Neural progenitor cell (in vitro differentiated cells): ENCODE measurements around the gene GABRB2. TPM values are rescaled to one million over a fixed set of nuclear protein-coding genes. Genes with fewer than 3 reads are reported as not detected.

Experiments used
- DNase-seq: peaks from one replicate; pipeline ENCODE4 v3.0.0-alpha.2; 2016; ENCODE audit warnings: low spot score
- H2AFZ ChIP-seq: fragments of 200-600 bp; sonication (generic); replicated peaks from 2 replicates; pipeline ENCODE4 v1.6.1; 2016; ENCODE audit warnings: antibody characterized with exemption
- H3F3A ChIP-seq: fragments of 200-600 bp; sonication (generic); 2 replicates; pipeline ENCODE4 v1.6.1; 2016; ENCODE audit warnings: antibody characterized with exemption, low read depth
- H3K27ac ChIP-seq: fragments of 200-600 bp; sonication (generic); 2 replicates; pipeline ENCODE4 v1.5.1; 2016; ENCODE audit warnings: mild to moderate bottlenecking
- H3K27me3 ChIP-seq: fragments of 200-600 bp; sonication (generic); 2 replicates; pipeline ENCODE4 v1.6.1; 2016; ENCODE audit warnings: mild to moderate bottlenecking, moderate library complexity
- H3K36me3 ChIP-seq: fragments of 200-600 bp; sonication (generic); 2 replicates; pipeline ENCODE4 v1.5.1; 2016
- H3K4me1 ChIP-seq: fragments of 200-600 bp; sonication (generic); 2 replicates; pipeline ENCODE4 v1.6.1; 2016; ENCODE audit warnings: mixed run types
- H3K4me2 ChIP-seq: fragments of 200-600 bp; sonication (generic); 2 replicates; pipeline ENCODE4 v1.6.1; 2016
- H3K4me3 ChIP-seq: fragments of 200-600 bp; sonication (generic); 2 replicates; pipeline ENCODE4 v1.5.1; 2016
- H3K79me2 ChIP-seq: fragments of 200-600 bp; sonication (generic); 2 replicates; pipeline ENCODE4 v1.6.1; 2016; ENCODE audit warnings: low read depth
- H3K9ac ChIP-seq: fragments of 200-600 bp; sonication (generic); 2 replicates; pipeline ENCODE4 v1.6.1; 2016
- H3K9me3 ChIP-seq: fragments of 200-600 bp; sonication (generic); 2 replicates; pipeline ENCODE4 v1.5.1; 2016; ENCODE audit warnings: low read depth
- H4K20me1 ChIP-seq: fragments of 200-600 bp; sonication (generic); 2 replicates; pipeline ENCODE4 v1.6.1; 2016; ENCODE audit warnings: low read depth
- H3K27ac Mint-ChIP-seq: 3 replicates; pipeline ENCODE4 v1.8.0; 2021; ENCODE audit warnings: mixed read lengths
- H3K27me3 Mint-ChIP-seq: 2 replicates; pipeline ENCODE4 v1.8.0; 2022; ENCODE audit warnings: low read depth, mild to moderate bottlenecking, inconsistent platforms, moderate library complexity, mixed read lengths; ENCODE audit not compliant: insufficient read depth
- H3K36me3 Mint-ChIP-seq: 3 replicates; pipeline ENCODE4 v1.8.0; 2021; ENCODE audit warnings: mixed read lengths
- H3K4me1 Mint-ChIP-seq: 3 replicates; pipeline ENCODE4 v1.8.0; 2021; ENCODE audit warnings: mixed read lengths
- H3K4me3 Mint-ChIP-seq: 3 replicates; pipeline ENCODE4 v1.8.0; 2021; ENCODE audit warnings: mild to moderate bottlenecking, moderate library complexity, mixed read lengths
- H3K9me3 Mint-ChIP-seq: 3 replicates; pipeline ENCODE4 v1.8.0; 2020; ENCODE audit warnings: mixed read lengths
- EZH2 ChIP-seq: fragments of 200-600 bp; sonication (generic); IDR thresholded peaks from 2 replicates; pipeline ENCODE4 v1.6.1; 2017; ENCODE audit warnings: antibody characterized with exemption, mild to moderate bottlenecking, moderate library complexity
- EZH2phosphoT487 ChIP-seq: fragments of 200-600 bp; sonication (generic); IDR thresholded peaks from 2 replicates; pipeline ENCODE4 v1.6.1; 2017; ENCODE audit warnings: antibody characterized with exemption
- total RNA-seq: library from RNA; depleted of rRNA; stranded (reverse); fragments of >200 nt; gene quantifications from 2 replicates; pipeline ENCODE4 v1.2.3, GENCODE V29; 2015; ENCODE audit warnings: low replicate concordance
- TF ChIP-seq, protein P1 (sequence below): fragments of 200-600 bp; sonication (generic); IDR thresholded peaks from 2 replicates; pipeline ENCODE4 v1.5.1; 2017; ENCODE audit warnings: antibody characterized with exemption, mild to moderate bottlenecking

The GABRB2 gene
- total RNA-seq, 1 donor from 2014 or later, result 0.58 TPM

DNA sequence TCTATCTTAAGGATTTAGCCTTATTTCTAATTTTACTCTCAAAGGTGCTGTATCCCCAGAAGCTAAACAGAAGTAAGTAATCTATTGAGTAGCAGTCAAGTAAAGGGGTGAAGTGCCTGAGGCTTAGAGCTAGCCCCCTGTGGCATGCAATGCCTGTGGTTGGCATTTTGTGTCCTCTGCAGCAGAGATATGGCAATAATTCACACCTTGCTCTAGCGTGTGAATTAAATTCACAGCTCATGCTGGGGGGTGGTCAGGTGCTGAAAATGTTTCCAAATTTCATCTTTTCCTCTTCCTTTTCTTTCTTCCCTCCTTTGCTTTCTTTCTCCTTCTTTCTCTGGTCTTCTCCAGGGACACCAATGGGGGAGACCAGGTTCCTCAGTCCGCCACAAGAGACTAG is 262.1 kb downstream of the GABRB2 start:
- no peak overlapping the region for H3K9ac ChIP-seq
- H4K20me1 ChIP-seq, result no peaks in the 10 kb centered on the region
- no peak for DNase-seq
- Mint-ChIP-seq H3K4me3 (no peak overlapping the region), H3K4me1 (peaks cover 6% of the 10 kb centered on the region), H3K9me3 (no peaks in the 10 kb centered on the region), H3K36me3 (no peaks in the 10 kb centered on the region), H3K27ac (no peak overlapping the region), H3K27me3 (no peaks in the 10 kb centered on the region)
- H3K9me3 ChIP-seq, result no peaks in the 10 kb centered on the region
- H3K79me2 ChIP-seq, result no peaks in the 10 kb centered on the region
- no peaks in the 10 kb centered on the region for H3K4me1 ChIP-seq
- H3K4me2 ChIP-seq, result no peak overlapping the region
- no peak overlapping the region for H3K4me3 ChIP-seq
- no peaks in the 10 kb centered on the region for H3K27me3 ChIP-seq
- TF ChIP-seq EZH2phosphoT487, result no peak
- no peak for TF ChIP-seq EZH2
- TF ChIP-seq, protein P1, sequence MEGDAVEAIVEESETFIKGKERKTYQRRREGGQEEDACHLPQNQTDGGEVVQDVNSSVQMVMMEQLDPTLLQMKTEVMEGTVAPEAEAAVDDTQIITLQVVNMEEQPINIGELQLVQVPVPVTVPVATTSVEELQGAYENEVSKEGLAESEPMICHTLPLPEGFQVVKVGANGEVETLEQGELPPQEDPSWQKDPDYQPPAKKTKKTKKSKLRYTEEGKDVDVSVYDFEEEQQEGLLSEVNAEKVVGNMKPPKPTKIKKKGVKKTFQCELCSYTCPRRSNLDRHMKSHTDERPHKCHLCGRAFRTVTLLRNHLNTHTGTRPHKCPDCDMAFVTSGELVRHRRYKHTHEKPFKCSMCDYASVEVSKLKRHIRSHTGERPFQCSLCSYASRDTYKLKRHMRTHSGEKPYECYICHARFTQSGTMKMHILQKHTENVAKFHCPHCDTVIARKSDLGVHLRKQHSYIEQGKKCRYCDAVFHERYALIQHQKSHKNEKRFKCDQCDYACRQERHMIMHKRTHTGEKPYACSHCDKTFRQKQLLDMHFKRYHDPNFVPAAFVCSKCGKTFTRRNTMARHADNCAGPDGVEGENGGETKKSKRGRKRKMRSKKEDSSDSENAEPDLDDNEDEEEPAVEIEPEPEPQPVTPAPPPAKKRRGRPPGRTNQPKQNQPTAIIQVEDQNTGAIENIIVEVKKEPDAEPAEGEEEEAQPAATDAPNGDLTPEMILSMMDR, result no peak
- no peak overlapping the region for H2AFZ ChIP-seq
- no peaks in the 10 kb centered on the region for H3K36me3 ChIP-seq
- H3F3A ChIP-seq, result no peaks in the 10 kb centered on the region
- no peak overlapping the region for H3K27ac ChIP-seq

DNA sequence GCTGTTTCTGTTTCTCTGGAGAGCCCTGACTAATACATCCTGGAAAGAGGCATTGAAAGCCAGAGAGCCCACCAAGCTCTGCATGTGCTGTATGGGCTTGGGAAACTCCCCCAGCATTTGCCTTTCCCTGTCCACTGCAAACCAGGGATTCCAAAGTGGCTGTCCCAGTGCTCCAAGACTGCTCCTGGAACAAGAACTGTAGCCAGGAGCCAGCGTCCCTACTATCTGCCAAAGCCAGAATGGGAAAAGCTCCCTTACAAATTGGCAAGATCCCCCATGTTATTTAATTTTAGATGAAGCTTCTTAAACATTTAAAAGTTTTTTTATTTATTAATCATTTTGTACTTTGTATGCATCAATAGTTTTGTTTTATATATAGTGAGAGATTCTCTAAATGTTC is 263.2 kb downstream of the GABRB2 start:
- no peaks in the 10 kb centered on the region for H3K36me3 Mint-ChIP-seq
- no peak for DNase-seq
- Histone ChIP-seq H4K20me1 (no peaks in the 10 kb centered on the region), H3K4me1 (no peaks in the 10 kb centered on the region), H3K27ac (no peak overlapping the region), H3K4me3 (no peak overlapping the region), H2AFZ (no peak overlapping the region), H3K9me3 (no peaks in the 10 kb centered on the region), H3K27me3 (no peaks in the 10 kb centered on the region), H3F3A (no peaks in the 10 kb centered on the region), H3K79me2 (no peaks in the 10 kb centered on the region), H3K36me3 (no peaks in the 10 kb centered on the region), H3K4me2 (no peak overlapping the region), H3K9ac (no peak overlapping the region)
- H3K9me3 Mint-ChIP-seq, result no peaks in the 10 kb centered on the region
- H3K4me1 Mint-ChIP-seq, result peaks cover 6% of the 10 kb centered on the region
- H3K27ac Mint-ChIP-seq, result no peak overlapping the region
- no peak overlapping the region for H3K4me3 Mint-ChIP-seq
- TF ChIP-seq EZH2 (no peak), EZH2phosphoT487 (no peak)
- TF ChIP-seq, protein P1, result no peak
- no peaks in the 10 kb centered on the region for H3K27me3 Mint-ChIP-seq

DNA sequence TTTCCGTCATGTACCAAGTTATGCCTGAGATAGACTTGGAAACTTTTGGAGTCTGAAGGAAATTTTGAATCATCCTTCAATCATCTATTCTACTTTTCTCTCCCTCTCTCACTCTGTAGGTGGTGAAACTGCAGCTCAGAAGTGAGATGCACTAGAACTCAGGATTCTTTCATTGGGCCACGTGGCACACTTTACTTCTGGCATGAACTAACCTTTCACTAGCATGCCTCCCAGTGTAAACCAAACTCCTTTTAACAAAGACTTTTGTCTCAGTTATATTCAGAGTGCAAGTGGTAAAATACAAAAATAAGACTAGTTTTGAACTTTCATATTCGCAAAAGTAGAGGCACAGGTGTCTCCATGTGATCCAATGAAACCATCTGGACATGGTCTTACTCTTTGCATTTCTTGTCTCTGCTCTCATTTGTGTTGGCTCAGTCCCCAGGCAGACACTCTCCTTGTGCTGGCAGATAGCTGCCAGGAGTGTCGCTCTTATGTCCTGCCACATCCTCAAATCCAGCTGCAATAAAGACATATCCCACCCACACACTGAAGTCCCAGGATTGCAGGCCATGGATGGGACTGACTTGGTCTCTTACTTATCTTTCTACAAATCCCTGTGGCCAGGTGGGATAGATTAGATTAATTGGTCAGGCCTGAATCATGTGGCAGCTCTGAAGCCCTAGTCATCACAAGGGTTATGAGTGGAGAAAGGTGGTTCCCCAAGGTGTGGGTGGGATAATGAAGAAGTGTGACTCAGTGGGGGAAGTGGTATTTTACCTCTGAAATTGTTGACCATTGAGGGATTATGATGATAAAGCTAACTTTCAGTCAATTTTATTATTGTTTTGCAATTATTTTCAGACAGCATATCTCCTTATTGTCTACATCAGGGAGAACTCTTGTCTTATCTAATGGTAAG is 267.5 kb downstream of the GABRB2 start:
- H3K27me3 Mint-ChIP-seq, result no peaks in the 10 kb centered on the region

More for the DNA sequence above, 267.5 kb downstream of the GABRB2 start:
- Histone ChIP-seq H3K27me3 (no peaks in the 10 kb centered on the region), H4K20me1 (no peaks in the 10 kb centered on the region), H3K4me3 (no peak overlapping the region), H3F3A (no peaks in the 10 kb centered on the region), H3K9ac (no peak overlapping the region), H3K27ac (no peak overlapping the region), H3K4me1 (no peaks in the 10 kb centered on the region), H3K4me2 (no peak overlapping the region), H2AFZ (no peak overlapping the region), H3K79me2 (no peaks in the 10 kb centered on the region), H3K36me3 (no peaks in the 10 kb centered on the region), H3K9me3 (no peaks in the 10 kb centered on the region)
- H3K9me3 Mint-ChIP-seq, result no peaks in the 10 kb centered on the region
- TF ChIP-seq EZH2, result no peak
- TF ChIP-seq EZH2phosphoT487, result no peak
- TF ChIP-seq, protein P1, result no peak
- no peak overlapping the region for H3K27ac Mint-ChIP-seq
- H3K4me3 Mint-ChIP-seq, result no peak overlapping the region
- H3K36me3 Mint-ChIP-seq, result no peaks in the 10 kb centered on the region
- peaks cover 3% of the 10 kb centered on the region for H3K4me1 Mint-ChIP-seq
- DNase-seq, result no peak
